Endodermal cell (in vitro differentiated cells): ENCODE data around the gene CHID1. TPM values are rescaled to one million over a fixed set of nuclear protein-coding genes. Genes with fewer than 3 reads are reported as not detected.

Experiments
- DNase-seq: peaks from one replicate; pipeline ENCODE4 v3.0.0-alpha.2; 2017
- H3K27ac ChIP-seq: 2 replicates; pipeline ENCODE4 v1.5.1; 2013; ENCODE audit warnings: mild to moderate bottlenecking, low read depth, low read length, moderate library complexity
- H3K27me3 ChIP-seq: 2 replicates; pipeline ENCODE4 v1.6.1; 2013; ENCODE audit warnings: mild to moderate bottlenecking, low read length, moderate library complexity; ENCODE audit not compliant: insufficient read depth, control insufficient read depth, poor library complexity, severe bottlenecking
- H3K36me3 ChIP-seq: 2 replicates; pipeline ENCODE4 v1.7.0; 2013; ENCODE audit warnings: mild to moderate bottlenecking, low read length, moderate library complexity; ENCODE audit not compliant: control insufficient read depth, insufficient read depth
- H3K4me1 ChIP-seq: one replicate; pipeline ENCODE4 v1.7.0; 2013; ENCODE audit warnings: low read length; ENCODE audit not compliant: control insufficient read depth, insufficient read depth
- H3K4me3 ChIP-seq: 2 replicates; pipeline ENCODE4 v1.5.1; 2013; ENCODE audit warnings: mild to moderate bottlenecking, low read length, moderate library complexity
- H3K9ac ChIP-seq: 2 replicates; pipeline ENCODE4 v1.6.1; 2013; ENCODE audit warnings: mild to moderate bottlenecking, low read length, moderate library complexity; ENCODE audit not compliant: poor library complexity, severe bottlenecking; ENCODE audit errors: extremely low read depth
- H3K9me3 ChIP-seq: 2 replicates; pipeline ENCODE4 v1.6.1; 2013; ENCODE audit warnings: mild to moderate bottlenecking, low read length, moderate library complexity; ENCODE audit not compliant: control insufficient read depth
- H3K27ac Mint-ChIP-seq: 2 replicates; pipeline ENCODE4 v1.8.0; 2020; ENCODE audit warnings: mixed read lengths
- H3K27me3 Mint-ChIP-seq: 2 replicates; pipeline ENCODE4 v1.8.0; 2021; ENCODE audit warnings: mild to moderate bottlenecking, mixed read lengths; ENCODE audit not compliant: insufficient read depth
- H3K36me3 Mint-ChIP-seq: 2 replicates; pipeline ENCODE4 v1.8.0; 2020; ENCODE audit warnings: low read depth, mixed read lengths
- H3K4me1 Mint-ChIP-seq: 2 replicates; pipeline ENCODE4 v1.8.0; 2020; ENCODE audit warnings: mixed read lengths
- H3K4me3 Mint-ChIP-seq: 2 replicates; pipeline ENCODE4 v1.8.0; 2020; ENCODE audit warnings: mild to moderate bottlenecking, moderate library complexity, mixed read lengths
- H3K9me3 Mint-ChIP-seq: 2 replicates; pipeline ENCODE4 v1.8.0; 2020; ENCODE audit warnings: mild to moderate bottlenecking, mixed read lengths
- WGBS, 2 experiments: methylation state at CpG; one replicate each; pipeline versions ENCODE4 v1.1.5 to v1.1.7; 2013; ENCODE audit warnings: missing lambda C conversion rate in 2 of 2, mixed read lengths in 1 of 2; ENCODE audit not compliant: insufficient coverage in 1 of 2, insufficient read length in 1 of 2; 5-methylcytosine and 5-hydroxymethylcytosine counted together
- total RNA-seq, 2 donors: library from RNA; stranded (reverse); fragmentation: NEBNext Ultra II Directional in 1 of 2; extraction: Animal tissue kit (Norgen Biotek cat#: 25700) in 1 of 2; gene quantifications; 2 replicates in 1 of 2; 3 replicates in 1 of 2; pipeline ENCODE4 v1.2.1, GENCODE V29; 2021
- TF ChIP-seq, protein P1 (sequence below): fragments of 200-600 bp; sonication (generic); conservative IDR thresholded peaks from 2 replicates; pipeline ENCODE4 v1.5.0; 2021; ENCODE audit warnings: antibody characterized with exemption, mild to moderate bottlenecking

Gene CHID1
- total RNA-seq, 2 donors from 2014 or later, result 82.0 to 83.5 TPM

DNA sequence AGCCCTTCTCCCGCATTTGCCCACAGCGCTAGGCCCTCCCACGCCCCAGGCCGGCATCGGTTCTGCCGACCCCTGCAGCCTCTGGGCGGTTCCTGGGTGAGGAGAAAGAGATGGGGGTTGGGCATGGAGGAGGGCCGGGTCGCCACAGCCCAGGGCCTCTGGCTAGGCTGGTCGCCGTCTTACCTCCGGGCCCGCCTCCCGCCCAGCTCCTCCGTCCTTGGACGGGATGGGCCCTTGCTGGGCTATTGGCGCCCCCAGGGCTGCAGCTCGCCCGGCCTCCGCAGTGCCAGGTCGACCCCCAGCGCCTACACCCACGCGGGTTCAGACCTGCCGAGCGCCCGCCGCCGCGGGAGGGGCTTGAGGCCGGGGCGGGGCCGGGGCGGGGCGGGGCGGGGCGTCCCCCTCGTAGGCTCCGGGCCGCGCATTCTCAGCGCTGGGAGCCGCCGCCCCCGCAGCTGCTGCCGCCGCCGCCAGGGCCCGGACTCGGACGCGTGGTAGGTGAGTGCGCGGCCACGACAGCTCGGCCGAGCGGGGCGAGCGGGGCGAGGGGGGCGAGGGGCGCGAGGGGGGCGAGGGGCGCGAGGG is 78.0 kb downstream of the CHID1 start, which contains the start of gene CD151:
Gene CD151 (plus strand): TSS at position 424 of the 585 bp plus-strand sequence. CDS start 3,118 bp downstream, outside the sequence.
- peaks cover 21% of the 10 kb centered on the region for H3K4me1 Mint-ChIP-seq
- peaks cover 46% of the 10 kb centered on the region for H3K27me3 Mint-ChIP-seq
- Histone ChIP-seq H3K36me3 (peaks cover 13% of the 10 kb centered on the region), H3K4me3 (peak within 1 kb of the TSS; percentile 86), H3K9ac (peak within 1 kb of the TSS; percentile 68), H3K27me3 (peaks cover 44% of the 10 kb centered on the region), H3K4me1 (peaks cover 20% of the 10 kb centered on the region), H3K9me3 (no peaks in the 10 kb centered on the region), H3K27ac (no peak within 1 kb of the TSS)
- 0% methylated on average over 3 to 51 of the region's 67 CpGs for WGBS, 2 experiments
- peak within 1 kb of the TSS; percentile 39 for H3K27ac Mint-ChIP-seq
- H3K4me3 Mint-ChIP-seq, result peak within 1 kb of the TSS; percentile 59
- peaks cover 10% of the 10 kb centered on the region for H3K36me3 Mint-ChIP-seq
- H3K9me3 Mint-ChIP-seq, result no peaks in the 10 kb centered on the region
- peak; percentile 92 for DNase-seq
- TF ChIP-seq, protein P1, sequence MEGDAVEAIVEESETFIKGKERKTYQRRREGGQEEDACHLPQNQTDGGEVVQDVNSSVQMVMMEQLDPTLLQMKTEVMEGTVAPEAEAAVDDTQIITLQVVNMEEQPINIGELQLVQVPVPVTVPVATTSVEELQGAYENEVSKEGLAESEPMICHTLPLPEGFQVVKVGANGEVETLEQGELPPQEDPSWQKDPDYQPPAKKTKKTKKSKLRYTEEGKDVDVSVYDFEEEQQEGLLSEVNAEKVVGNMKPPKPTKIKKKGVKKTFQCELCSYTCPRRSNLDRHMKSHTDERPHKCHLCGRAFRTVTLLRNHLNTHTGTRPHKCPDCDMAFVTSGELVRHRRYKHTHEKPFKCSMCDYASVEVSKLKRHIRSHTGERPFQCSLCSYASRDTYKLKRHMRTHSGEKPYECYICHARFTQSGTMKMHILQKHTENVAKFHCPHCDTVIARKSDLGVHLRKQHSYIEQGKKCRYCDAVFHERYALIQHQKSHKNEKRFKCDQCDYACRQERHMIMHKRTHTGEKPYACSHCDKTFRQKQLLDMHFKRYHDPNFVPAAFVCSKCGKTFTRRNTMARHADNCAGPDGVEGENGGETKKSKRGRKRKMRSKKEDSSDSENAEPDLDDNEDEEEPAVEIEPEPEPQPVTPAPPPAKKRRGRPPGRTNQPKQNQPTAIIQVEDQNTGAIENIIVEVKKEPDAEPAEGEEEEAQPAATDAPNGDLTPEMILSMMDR, result peak; percentile 34

DNA sequence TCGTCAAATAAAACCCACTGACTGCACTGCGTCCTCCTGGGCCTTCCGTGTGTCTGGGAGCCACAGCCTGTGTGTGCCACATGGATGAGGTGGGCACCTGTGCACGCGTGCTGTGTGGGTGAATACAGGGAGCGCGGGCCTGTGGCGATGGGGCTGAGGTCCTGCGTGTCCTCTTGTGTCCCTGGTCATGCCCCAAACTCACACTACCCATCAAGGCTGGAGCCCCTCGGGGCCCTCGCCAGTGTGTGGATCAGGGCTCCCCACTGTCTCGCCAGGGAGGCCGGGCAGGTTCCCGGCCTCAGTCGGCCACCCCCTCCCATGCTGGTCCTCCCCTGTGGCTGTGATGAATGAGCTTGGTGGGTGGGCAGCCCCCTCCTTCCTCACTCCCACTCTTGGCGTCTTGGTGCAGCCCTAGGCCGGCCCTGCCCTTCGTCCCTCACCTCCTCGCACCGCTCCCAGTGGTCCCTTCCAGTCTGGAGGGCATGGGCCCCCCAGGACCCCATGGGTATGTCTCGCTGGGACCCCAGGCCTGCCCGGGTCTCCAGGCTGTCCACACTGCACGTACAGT is 78.6 kb downstream of the CHID1 start:
- Histone ChIP-seq H3K27ac (no peak overlapping the region), H3K9me3 (no peaks in the 10 kb centered on the region), H3K4me3 (peak overlapping the region; percentile 73), H3K9ac (no peak overlapping the region), H3K27me3 (peaks cover 48% of the 10 kb centered on the region), H3K4me1 (peaks cover 20% of the 10 kb centered on the region), H3K36me3 (peaks cover 8% of the 10 kb centered on the region)
- 47 to 59% methylated on average over 20 to 23 of the region's 23 CpGs for WGBS, 2 experiments
- DNase-seq, result no peak
- Mint-ChIP-seq H3K9me3 (no peaks in the 10 kb centered on the region), H3K4me1 (peaks cover 24% of the 10 kb centered on the region), H3K27me3 (peaks cover 47% of the 10 kb centered on the region), H3K27ac (no peak overlapping the region), H3K36me3 (peaks cover 7% of the 10 kb centered on the region), H3K4me3 (peak overlapping the region; percentile 59)
- TF ChIP-seq, protein P1, result no peak

DNA sequence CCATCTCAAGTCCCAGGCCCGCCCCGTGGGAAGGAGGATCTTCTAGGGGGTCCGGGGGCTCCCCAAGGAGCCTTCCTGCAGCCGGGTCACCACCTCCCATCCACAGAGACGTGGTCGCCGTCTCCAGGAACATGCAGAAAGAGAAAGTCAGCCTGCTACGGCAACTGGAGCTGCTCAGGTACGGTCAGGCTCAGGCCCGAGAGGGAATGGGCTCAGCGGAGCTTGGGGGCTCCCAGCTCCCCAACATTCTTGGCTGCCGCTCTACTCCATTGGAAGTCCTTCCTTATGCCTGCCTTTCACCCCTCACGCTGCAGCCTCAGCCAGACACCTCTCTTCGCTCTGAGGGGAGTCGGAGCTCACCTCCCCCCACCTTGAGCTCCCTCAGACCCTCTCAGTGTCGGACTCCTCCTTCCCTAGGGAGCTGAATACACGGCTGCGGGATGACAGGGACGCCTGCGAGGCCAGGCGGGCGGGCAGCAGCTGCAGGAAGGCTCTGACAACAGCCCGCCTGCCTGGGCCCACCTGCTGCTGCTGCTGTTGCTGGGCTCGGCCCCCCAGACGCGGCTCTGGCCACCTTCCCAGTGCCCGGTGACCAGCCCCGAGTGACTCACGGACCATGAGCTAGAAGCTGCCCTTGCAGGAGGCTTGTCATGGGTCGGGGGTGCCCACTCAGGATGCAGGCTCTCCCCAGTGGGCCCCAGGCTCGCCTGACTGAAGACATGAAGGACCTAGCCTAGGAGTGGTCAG is 79.3 kb downstream of the CHID1 start:
- no peak overlapping the region for H3K4me3 ChIP-seq
- H3K27me3 ChIP-seq, result peaks cover 53% of the 10 kb centered on the region
- H3K36me3 ChIP-seq, result peaks cover under 1% of the 10 kb centered on the region
- TF ChIP-seq, protein P1, result no peak
- peaks cover 2% of the 10 kb centered on the region for H3K36me3 Mint-ChIP-seq
- H3K4me3 Mint-ChIP-seq, result peak overlapping the region; percentile 59
- no peak overlapping the region for H3K27ac ChIP-seq
- WGBS, 2 experiments, result 14 to 33% methylated on average over 9 to 31 of the region's 31 CpGs
- H3K27me3 Mint-ChIP-seq, result peaks cover 50% of the 10 kb centered on the region
- peaks cover 20% of the 10 kb centered on the region for H3K4me1 ChIP-seq
- no peak overlapping the region for H3K27ac Mint-ChIP-seq
- H3K9me3 Mint-ChIP-seq, result no peaks in the 10 kb centered on the region
- H3K9me3 ChIP-seq, result no peaks in the 10 kb centered on the region
- no peak overlapping the region for H3K9ac ChIP-seq
- peaks cover 24% of the 10 kb centered on the region for H3K4me1 Mint-ChIP-seq
- no peak for DNase-seq
